ENCODE data around the gene NDRG3. TPM values are rescaled to one million over a fixed set of nuclear protein-coding genes. Genes with fewer than 3 reads are reported as not detected.

The NDRG3 gene
- total and polyA plus RNA-seq, 8 donors = 7.0 to 16.9 (median 9.1) TPM

- H3K9me3 ChIP-seq = no peaks in the 10 kb centered on the region
- DNase-seq (no peak), ATAC-seq (no peak), FAIRE-seq (no peak)
- no peak overlapping the region for H3K27ac ChIP-seq
- H3K36me3 ChIP-seq = no peaks in the 10 kb centered on the region
- no peaks in the 10 kb centered on the region for H3K4me1 ChIP-seq
- WGBS, 2 donors = 94% methylated on average over 3 of the region's 3 CpGs
- TF ChIP-seq CTCF (IDR thresholded peaks at IDR 0.05) = no peak
- no peaks in the 10 kb centered on the region for H3K27me3 ChIP-seq
- no peak overlapping the region for H3K4me3 ChIP-seq
- intact Hi-C loops (cut with DNase I) = no loop called here
These were observed 90.9 kb downstream of the NDRG3 start for GRCh38 chr20:36655004-36655403.

GRCh38 chr20:36654506-36654905 lies 91.4 kb downstream of the NDRG3 start:
- 94 to 96% methylated on average over 8 of the region's 8 CpGs for WGBS, 2 donors
- no peaks in the 10 kb centered on the region for H3K27me3 ChIP-seq
- FAIRE-seq = no peak
- no peaks in the 10 kb centered on the region for H3K9me3 ChIP-seq
- DNase-seq = no peak
- TF ChIP-seq CTCF (IDR thresholded peaks at IDR 0.05) = no peak
- H3K27ac ChIP-seq = no peak overlapping the region
- H3K4me1 ChIP-seq = no peaks in the 10 kb centered on the region
- no peak for ATAC-seq
- H3K4me3 ChIP-seq = no peak overlapping the region
- intact Hi-C loops (cut with DNase I) = no loop called here
- H3K36me3 ChIP-seq = no peaks in the 10 kb centered on the region

GRCh38 chr20:36653456-36653855 lies 92.4 kb downstream of the NDRG3 start:
- Histone ChIP-seq H3K4me3 (no peak overlapping the region), H3K4me1 (no peaks in the 10 kb centered on the region), H3K9me3 (no peaks in the 10 kb centered on the region), H3K27ac (no peak overlapping the region), H3K36me3 (no peaks in the 10 kb centered on the region), H3K27me3 (no peaks in the 10 kb centered on the region)
- 88 to 90% methylated on average over 9 of the region's 9 CpGs for WGBS, 2 donors
- intact Hi-C loops (cut with DNase I) = no loop called here
- no peak for TF ChIP-seq CTCF (IDR thresholded peaks at IDR 0.05)
- DNase-seq = no peak
- no peak for ATAC-seq
- no peak for FAIRE-seq

GRCh38 chr20:36647196-36648121 lies 98.4 kb downstream of the NDRG3 start:
- WGBS, 2 donors = 57 to 62% methylated on average over 8 of the region's 8 CpGs
- intact Hi-C loops (cut with DNase I) = no loop called here
- no peak for FAIRE-seq

More at GRCh38 chr20:36647196-36648121, 98.4 kb downstream of the NDRG3 start:
- no peak overlapping the region for H3K27ac ChIP-seq
- H3K4me3 ChIP-seq = no peak overlapping the region
- no peaks in the 10 kb centered on the region for H3K36me3 ChIP-seq
- H3K9me3 ChIP-seq = no peaks in the 10 kb centered on the region
- no peaks in the 10 kb centered on the region for H3K27me3 ChIP-seq
- H3K4me1 ChIP-seq = no peaks in the 10 kb centered on the region
- no peak for TF ChIP-seq CTCF (IDR thresholded peaks at IDR 0.05)
- no peak for ATAC-seq
- no peak for DNase-seq

Measured in pancreas (tissue), 10 donors.